WTC11 (cell line): Measurements from ENCODE around the gene MSL3B.

Source experiments
- JAZF1 ChIP-seq: fragments of 250-450 bp; sonication (Bioruptor Pico); IDR thresholded peaks from 2 replicates; pipeline ENCODE4 v1.9.0; 2021; ENCODE audit warnings: moderate library complexity, mild to moderate bottlenecking, inconsistent platforms
- NFYB ChIP-seq: sonication (generic); formaldehyde crosslinking; conservative IDR thresholded peaks from 2 replicates; pipeline ENCODE4 v1.8.0; 2022; ENCODE audit warnings: low read depth, missing genetic modification reagents
- NR2C2 ChIP-seq: sonication (generic); formaldehyde crosslinking; IDR thresholded peaks from 2 replicates; pipeline ENCODE4 v1.8.0; 2022; ENCODE audit warnings: mild to moderate bottlenecking, missing genetic modification reagents
- TF ChIP-seq, protein P1 (sequence below): sonication (generic); formaldehyde crosslinking; IDR thresholded peaks from 2 replicates; pipeline ENCODE4 v1.8.1; 2022; ENCODE audit warnings: low read depth, mild to moderate bottlenecking, moderate library complexity, missing genetic modification reagents, borderline replicate concordance
- TF ChIP-seq, protein P2 (sequence below): sonication (generic); formaldehyde crosslinking; IDR thresholded peaks from 2 replicates; pipeline ENCODE4 v1.8.1; 2023; ENCODE audit warnings: mild to moderate bottlenecking, missing genetic modification reagents
- TF ChIP-seq, protein P3 (sequence below): fragments of 200-600 bp; IDR thresholded peaks from 2 replicates; pipeline ENCODE4 v1.8.0; 2022; ENCODE audit warnings: antibody characterized with exemption
- TF ChIP-seq, protein P4 (sequence below): sonication (generic); formaldehyde crosslinking; IDR thresholded peaks from 2 replicates; pipeline ENCODE4 v1.8.0; 2022; ENCODE audit warnings: mild to moderate bottlenecking, missing genetic modification reagents
- TF ChIP-seq, protein P5 (sequence below): sonication (generic); formaldehyde crosslinking; IDR thresholded peaks from 2 replicates; pipeline ENCODE4 v1.8.0; 2022; ENCODE audit warnings: missing genetic modification reagents

DNA sequence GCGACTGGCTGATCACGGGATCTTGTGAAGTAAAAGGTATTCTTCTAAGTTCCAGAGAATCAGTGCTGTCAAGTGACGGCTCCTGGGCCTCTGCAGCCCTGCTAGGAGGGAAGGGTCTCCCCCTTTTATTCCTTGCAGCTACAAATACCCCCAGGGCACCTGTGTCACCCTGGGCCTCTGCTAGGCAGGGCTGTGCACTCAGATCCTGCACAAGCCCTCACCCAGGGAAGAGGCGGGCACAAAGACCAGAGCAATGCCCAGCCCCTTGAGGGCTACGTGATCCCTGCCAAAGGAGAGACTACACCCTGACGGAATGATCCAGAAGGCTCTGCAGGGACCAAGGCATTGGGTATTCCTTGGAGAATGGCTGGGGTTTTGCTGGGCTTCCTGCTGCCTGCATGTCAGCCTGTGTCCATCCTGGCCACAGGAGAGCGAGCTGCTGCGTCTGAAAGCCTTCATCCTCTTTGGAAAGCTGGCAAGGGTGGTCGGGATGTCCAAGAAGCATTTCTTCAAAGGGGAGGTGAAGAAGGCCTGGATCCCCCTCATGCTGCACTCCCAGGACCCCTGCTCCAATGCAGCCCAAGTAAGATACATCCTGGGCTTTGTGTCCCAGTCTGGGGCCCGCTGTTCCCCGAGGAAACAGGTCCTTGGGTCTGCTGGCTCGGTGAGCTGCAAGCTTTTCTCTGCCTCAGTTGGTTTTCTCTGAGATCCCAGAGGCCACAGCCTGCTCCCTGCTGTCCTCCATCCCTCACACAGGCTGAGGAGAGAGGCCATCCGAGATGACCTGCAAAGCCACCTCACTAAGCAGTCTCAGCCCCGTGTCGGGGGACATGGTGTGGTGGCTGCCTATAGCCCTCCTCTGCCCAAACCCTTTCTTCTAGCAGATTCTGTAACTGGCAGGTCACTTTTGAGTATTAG, 38.7 kb downstream of the MSL3B start:
- TF ChIP-seq, protein P1, sequence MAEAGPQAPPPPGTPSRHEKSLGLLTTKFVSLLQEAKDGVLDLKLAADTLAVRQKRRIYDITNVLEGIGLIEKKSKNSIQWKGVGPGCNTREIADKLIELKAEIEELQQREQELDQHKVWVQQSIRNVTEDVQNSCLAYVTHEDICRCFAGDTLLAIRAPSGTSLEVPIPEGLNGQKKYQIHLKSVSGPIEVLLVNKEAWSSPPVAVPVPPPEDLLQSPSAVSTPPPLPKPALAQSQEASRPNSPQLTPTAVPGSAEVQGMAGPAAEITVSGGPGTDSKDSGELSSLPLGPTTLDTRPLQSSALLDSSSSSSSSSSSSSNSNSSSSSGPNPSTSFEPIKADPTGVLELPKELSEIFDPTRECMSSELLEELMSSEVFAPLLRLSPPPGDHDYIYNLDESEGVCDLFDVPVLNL, result no peak
- TF ChIP-seq NFYB (CRISPR knock-in tag) (no peak), NR2C2 (CRISPR knock-in tag) (no peak), JAZF1 (CRISPR knock-in tag) (no peak)
- TF ChIP-seq, protein P2, sequence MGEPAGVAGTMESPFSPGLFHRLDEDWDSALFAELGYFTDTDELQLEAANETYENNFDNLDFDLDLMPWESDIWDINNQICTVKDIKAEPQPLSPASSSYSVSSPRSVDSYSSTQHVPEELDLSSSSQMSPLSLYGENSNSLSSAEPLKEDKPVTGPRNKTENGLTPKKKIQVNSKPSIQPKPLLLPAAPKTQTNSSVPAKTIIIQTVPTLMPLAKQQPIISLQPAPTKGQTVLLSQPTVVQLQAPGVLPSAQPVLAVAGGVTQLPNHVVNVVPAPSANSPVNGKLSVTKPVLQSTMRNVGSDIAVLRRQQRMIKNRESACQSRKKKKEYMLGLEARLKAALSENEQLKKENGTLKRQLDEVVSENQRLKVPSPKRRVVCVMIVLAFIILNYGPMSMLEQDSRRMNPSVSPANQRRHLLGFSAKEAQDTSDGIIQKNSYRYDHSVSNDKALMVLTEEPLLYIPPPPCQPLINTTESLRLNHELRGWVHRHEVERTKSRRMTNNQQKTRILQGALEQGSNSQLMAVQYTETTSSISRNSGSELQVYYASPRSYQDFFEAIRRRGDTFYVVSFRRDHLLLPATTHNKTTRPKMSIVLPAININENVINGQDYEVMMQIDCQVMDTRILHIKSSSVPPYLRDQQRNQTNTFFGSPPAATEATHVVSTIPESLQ (CRISPR knock-in tag), result no peak
- TF ChIP-seq, protein P3, sequence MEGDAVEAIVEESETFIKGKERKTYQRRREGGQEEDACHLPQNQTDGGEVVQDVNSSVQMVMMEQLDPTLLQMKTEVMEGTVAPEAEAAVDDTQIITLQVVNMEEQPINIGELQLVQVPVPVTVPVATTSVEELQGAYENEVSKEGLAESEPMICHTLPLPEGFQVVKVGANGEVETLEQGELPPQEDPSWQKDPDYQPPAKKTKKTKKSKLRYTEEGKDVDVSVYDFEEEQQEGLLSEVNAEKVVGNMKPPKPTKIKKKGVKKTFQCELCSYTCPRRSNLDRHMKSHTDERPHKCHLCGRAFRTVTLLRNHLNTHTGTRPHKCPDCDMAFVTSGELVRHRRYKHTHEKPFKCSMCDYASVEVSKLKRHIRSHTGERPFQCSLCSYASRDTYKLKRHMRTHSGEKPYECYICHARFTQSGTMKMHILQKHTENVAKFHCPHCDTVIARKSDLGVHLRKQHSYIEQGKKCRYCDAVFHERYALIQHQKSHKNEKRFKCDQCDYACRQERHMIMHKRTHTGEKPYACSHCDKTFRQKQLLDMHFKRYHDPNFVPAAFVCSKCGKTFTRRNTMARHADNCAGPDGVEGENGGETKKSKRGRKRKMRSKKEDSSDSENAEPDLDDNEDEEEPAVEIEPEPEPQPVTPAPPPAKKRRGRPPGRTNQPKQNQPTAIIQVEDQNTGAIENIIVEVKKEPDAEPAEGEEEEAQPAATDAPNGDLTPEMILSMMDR, result no peak
- TF ChIP-seq, protein P4, sequence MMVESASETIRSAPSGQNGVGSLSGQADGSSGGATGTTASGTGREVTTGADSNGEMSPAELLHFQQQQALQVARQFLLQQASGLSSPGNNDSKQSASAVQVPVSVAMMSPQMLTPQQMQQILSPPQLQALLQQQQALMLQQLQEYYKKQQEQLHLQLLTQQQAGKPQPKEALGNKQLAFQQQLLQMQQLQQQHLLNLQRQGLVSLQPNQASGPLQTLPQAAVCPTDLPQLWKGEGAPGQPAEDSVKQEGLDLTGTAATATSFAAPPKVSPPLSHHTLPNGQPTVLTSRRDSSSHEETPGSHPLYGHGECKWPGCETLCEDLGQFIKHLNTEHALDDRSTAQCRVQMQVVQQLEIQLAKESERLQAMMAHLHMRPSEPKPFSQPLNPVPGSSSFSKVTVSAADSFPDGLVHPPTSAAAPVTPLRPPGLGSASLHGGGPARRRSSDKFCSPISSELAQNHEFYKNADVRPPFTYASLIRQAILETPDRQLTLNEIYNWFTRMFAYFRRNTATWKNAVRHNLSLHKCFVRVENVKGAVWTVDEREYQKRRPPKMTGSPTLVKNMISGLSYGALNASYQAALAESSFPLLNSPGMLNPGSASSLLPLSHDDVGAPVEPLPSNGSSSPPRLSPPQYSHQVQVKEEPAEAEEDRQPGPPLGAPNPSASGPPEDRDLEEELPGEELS (CRISPR knock-in tag), result no peak
- TF ChIP-seq, protein P5, sequence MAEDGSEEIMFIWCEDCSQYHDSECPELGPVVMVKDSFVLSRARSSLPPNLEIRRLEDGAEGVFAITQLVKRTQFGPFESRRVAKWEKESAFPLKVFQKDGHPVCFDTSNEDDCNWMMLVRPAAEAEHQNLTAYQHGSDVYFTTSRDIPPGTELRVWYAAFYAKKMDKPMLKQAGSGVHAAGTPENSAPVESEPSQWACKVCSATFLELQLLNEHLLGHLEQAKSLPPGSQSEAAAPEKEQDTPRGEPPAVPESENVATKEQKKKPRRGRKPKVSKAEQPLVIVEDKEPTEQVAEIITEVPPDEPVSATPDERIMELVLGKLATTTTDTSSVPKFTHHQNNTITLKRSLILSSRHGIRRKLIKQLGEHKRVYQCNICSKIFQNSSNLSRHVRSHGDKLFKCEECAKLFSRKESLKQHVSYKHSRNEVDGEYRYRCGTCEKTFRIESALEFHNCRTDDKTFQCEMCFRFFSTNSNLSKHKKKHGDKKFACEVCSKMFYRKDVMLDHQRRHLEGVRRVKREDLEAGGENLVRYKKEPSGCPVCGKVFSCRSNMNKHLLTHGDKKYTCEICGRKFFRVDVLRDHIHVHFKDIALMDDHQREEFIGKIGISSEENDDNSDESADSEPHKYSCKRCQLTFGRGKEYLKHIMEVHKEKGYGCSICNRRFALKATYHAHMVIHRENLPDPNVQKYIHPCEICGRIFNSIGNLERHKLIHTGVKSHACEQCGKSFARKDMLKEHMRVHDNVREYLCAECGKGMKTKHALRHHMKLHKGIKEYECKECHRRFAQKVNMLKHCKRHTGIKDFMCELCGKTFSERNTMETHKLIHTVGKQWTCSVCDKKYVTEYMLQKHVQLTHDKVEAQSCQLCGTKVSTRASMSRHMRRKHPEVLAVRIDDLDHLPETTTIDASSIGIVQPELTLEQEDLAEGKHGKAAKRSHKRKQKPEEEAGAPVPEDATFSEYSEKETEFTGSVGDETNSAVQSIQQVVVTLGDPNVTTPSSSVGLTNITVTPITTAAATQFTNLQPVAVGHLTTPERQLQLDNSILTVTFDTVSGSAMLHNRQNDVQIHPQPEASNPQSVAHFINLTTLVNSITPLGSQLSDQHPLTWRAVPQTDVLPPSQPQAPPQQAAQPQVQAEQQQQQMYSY (CRISPR knock-in tag), result no peak
